Omental fat pad (tissue), 4 donors: ENCODE measurements around the gene CCM2. TPM values are rescaled to one million over a fixed set of nuclear protein-coding genes. Genes with fewer than 3 reads are reported as not detected.
"Not testable (repeated sequence)": the region's sequence is repeated elsewhere in the genome, so short reads cannot be mapped to it uniquely, and the experiment has no call there.

Experiments used
- ATAC-seq: fragments of 150-250 bp; one replicate; pipeline ENCODE4 v1.9.1; 2016; ENCODE audit warnings: mild to moderate bottlenecking, moderate library complexity; ENCODE audit not compliant: low FRiP score
- DNase-seq: peaks from one replicate; pipeline ENCODE4 v3.0.0-alpha.2; 2019; ENCODE audit warnings: low spot score
- total RNA-seq, 4 donors: library from RNA; depleted of rRNA; stranded (reverse); fragments of >200 nt; gene quantifications; one replicate each; pipeline ENCODE4 v1.1.0, GENCODE V29; 2016
- TF ChIP-seq, protein P1 (sequence below), 3 donors: fragments of 450-650 bp; IDR thresholded peaks; one replicate each; pipeline ENCODE4 v1.5.1; 2016 to 2017; ENCODE audit warnings: antibody characterized with exemption in 3 of 3, mild to moderate bottlenecking in 3 of 3, moderate library complexity in 2 of 3

Gene CCM2
- total RNA-seq, 4 donors from 2014 or later: 40.5 to 61.7 (median 57.6) TPM

- ATAC-seq: no peak
- TF ChIP-seq, protein P1, sequence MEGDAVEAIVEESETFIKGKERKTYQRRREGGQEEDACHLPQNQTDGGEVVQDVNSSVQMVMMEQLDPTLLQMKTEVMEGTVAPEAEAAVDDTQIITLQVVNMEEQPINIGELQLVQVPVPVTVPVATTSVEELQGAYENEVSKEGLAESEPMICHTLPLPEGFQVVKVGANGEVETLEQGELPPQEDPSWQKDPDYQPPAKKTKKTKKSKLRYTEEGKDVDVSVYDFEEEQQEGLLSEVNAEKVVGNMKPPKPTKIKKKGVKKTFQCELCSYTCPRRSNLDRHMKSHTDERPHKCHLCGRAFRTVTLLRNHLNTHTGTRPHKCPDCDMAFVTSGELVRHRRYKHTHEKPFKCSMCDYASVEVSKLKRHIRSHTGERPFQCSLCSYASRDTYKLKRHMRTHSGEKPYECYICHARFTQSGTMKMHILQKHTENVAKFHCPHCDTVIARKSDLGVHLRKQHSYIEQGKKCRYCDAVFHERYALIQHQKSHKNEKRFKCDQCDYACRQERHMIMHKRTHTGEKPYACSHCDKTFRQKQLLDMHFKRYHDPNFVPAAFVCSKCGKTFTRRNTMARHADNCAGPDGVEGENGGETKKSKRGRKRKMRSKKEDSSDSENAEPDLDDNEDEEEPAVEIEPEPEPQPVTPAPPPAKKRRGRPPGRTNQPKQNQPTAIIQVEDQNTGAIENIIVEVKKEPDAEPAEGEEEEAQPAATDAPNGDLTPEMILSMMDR (IDR thresholded peaks at IDR 0.05): no peak
- DNase-seq: no peak
Observed at GRCh38 chr7:44987457-44987856, 12.5 kb upstream of the CCM2 start.

DNA sequence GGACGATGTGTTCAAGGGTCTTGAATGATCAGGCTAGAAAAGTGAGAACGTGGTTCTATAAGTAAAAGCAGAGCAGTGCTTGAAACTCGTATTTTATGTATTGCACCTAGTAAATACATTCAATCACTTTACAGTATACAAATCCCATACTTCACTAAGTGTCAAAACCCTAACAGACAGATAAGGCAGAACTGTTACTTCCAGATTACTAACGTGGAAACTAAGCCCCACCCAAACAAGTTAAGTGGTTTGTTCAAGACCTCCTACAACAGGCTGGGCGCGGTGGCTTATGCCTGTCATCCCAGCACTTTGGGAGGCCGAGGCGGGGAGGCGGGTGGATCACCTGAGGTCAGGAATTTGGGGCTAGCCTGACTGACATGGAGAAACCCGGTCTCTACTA, 12.0 kb upstream of the CCM2 start:
- DNase-seq (no peak), ATAC-seq (no peak)
- TF ChIP-seq, protein P1 (IDR thresholded peaks at IDR 0.05): no peak

DNA sequence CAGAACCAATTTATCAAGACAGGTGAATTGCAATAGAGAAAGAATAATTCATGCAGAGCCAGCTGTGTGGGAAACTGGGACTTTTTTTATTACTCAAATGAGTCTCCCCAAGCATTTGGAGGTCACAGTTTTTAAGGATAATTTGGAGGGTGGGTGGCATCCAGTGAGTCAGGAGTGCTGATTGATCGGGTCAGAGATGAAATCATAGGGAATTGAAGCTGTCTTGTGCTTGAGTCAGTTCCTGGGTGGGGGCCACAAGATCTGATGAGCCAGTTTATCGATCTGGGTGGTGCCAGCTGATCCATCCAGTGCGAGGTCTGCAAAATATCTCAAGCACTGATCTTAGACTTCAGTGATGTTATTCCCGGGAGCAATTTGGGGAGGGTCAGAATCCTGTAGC, 11.3 kb upstream of the CCM2 start:
- TF ChIP-seq, protein P1 (IDR thresholded peaks at IDR 0.05): no peak
- DNase-seq (no peak), ATAC-seq (no peak)

GRCh38 chr7:44989132-44989531, 10.9 kb upstream of the CCM2 start:
- DNase-seq (no peak), ATAC-seq (no peak)
- TF ChIP-seq, protein P1 (IDR thresholded peaks at IDR 0.05): no peak

GRCh38 chr7:44990109-44991023, 9.6 kb upstream of the CCM2 start:
- DNase-seq: no peak
- ATAC-seq: no peak

GRCh38 chr7:44992004-44992795, 7.8 kb upstream of the CCM2 start:
- not testable (repeated sequence) for ATAC-seq, DNase-seq

More at GRCh38 chr7:44990109-44991023, 9.6 kb upstream of the CCM2 start:
- TF ChIP-seq, protein P1 (IDR thresholded peaks at IDR 0.05): no peak

DNA sequence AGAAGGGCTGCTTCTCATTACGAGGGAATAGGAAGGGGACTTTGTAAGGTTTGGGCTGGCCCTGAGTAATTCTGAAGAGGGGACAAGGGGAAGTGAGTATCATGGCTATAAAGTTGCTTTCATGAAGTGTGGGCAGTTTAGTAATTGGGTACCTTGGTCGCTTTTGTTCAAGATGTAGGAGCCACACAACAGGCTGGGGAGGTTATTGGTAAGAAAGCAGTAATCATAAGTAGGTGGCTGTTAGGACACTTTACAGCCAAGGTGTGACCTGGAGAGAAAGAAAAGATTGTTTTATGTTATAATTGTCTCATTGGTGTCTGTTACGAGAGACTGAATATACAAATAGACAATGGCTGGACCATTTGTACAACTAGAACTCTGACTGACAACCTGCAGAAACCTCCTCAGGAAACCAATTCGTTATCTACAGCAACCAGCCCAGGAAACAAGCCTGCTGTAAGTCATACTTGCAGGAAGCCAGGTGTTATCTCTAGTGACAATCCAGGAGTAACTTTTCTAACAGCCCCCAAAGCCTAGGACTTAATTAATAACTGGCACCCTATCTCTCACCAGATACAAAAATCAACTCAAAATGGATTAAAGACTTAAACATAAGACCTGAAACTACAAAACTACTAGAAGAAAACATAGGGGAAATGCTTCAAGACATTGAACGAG, 5.0 kb upstream of the CCM2 start:
- DNase-seq: no peak
- no peak for ATAC-seq
- TF ChIP-seq, protein P1 (IDR thresholded peaks at IDR 0.05): no peak
